ENCODE measurements around the gene CDT1.

The CDT1 gene

DNA sequence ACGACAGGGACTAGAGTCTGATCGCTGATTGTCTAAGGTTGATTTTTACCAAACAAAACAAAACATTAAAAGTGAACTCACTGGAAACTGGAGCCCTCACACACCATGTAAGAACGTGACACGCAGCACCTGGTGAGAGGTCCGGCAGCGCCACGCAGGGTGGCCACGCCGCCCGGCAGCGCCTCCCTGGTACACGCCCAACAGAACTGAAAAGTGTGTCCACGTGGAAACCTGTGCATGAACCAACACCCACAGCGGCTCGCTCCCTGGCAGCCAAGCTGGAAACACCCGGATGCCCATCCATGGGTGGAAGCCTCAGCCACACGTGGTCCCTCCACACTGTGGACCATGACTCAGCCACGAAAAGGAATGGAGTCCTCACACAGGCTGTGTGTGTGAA lies 44.1 kb downstream of the CDT1 start:
- TF ChIP-seq CTCF (conservative IDR thresholded peaks at IDR 0.05; ENCODE audit: low read depth, low read length): no peak
- no peak overlapping the region for H3K4me3 ChIP-seq (IDR thresholded peaks at IDR 0.05; ENCODE audit: insufficient read depth, low read depth, low read length)
- H3K27me3 ChIP-seq (ENCODE audit: insufficient read depth, low read depth): no peaks in the 10 kb centered on the region
- H2AFZ ChIP-seq (ENCODE audit: low read depth): no peak overlapping the region
- no peak overlapping the region for H3K4me2 ChIP-seq
- H4K20me1 ChIP-seq (ENCODE audit: insufficient read depth): no peaks in the 10 kb centered on the region
- H3K36me3 ChIP-seq (ENCODE audit: insufficient read depth): no peaks in the 10 kb centered on the region
- H3K79me2 ChIP-seq (ENCODE audit: insufficient read depth, low read depth): no peaks in the 10 kb centered on the region
- H3K9ac ChIP-seq: no peak overlapping the region
- no peaks in the 10 kb centered on the region for H3K4me1 ChIP-seq (ENCODE audit: low read depth, poor library complexity, severe bottlenecking)
- H3K27ac ChIP-seq: no peak overlapping the region

GRCh38 chr16:88848557-88848956 lies 45.0 kb downstream of the CDT1 start:
- Histone ChIP-seq H4K20me1 (ENCODE audit: insufficient read depth) (no peaks in the 10 kb centered on the region), H3K79me2 (ENCODE audit: insufficient read depth, low read depth) (no peaks in the 10 kb centered on the region), H2AFZ (ENCODE audit: low read depth) (no peak overlapping the region), H3K4me2 (no peak overlapping the region), H3K9ac (no peak overlapping the region), H3K4me1 (ENCODE audit: low read depth, poor library complexity, severe bottlenecking) (no peaks in the 10 kb centered on the region), H3K27ac (no peak overlapping the region), H3K36me3 (ENCODE audit: insufficient read depth) (no peaks in the 10 kb centered on the region), H3K4me3 (IDR thresholded peaks at IDR 0.05; ENCODE audit: insufficient read depth, low read depth, low read length) (no peak overlapping the region), H3K27me3 (ENCODE audit: insufficient read depth, low read depth) (no peaks in the 10 kb centered on the region)
- no peak for TF ChIP-seq CTCF (conservative IDR thresholded peaks at IDR 0.05; ENCODE audit: low read depth, low read length)

DNA sequence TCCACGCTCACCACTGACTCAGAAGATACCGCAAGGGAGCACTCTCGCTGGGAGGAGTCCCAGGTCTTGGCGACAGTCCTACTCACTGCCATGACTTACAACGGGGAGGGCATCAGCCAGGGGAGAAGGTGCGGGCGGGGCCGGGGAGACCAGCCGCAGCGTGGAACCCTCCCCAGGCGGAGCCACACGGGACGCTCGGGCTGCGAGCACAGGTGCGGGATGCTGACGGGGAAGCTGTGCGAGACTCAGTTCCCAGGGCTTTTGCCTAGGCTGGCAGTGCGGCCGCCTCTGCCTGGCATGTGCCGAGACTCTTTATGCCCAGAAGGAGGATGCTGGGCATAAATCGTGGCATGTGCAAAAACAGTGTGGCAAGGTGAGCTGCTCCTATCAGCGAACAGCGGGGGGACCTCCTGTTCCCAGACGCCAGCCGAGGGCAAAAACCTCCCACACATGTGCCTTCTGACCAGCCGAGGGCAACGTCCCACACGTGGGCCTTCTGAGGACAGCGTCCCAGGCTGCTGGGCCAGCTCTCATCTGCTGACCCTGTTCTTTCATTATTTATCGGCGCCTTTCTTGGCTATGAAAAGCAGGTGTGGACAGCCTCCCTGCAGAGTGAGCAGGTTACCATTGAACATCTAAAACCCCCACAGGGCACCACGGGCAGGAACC lies 47.1 kb downstream of the CDT1 start:
- Histone ChIP-seq H3K4me1 (ENCODE audit: low read depth, poor library complexity, severe bottlenecking) (no peaks in the 10 kb centered on the region), H3K79me2 (ENCODE audit: insufficient read depth, low read depth) (no peaks in the 10 kb centered on the region), H3K27ac (no peak overlapping the region), H3K27me3 (ENCODE audit: insufficient read depth, low read depth) (no peaks in the 10 kb centered on the region), H3K36me3 (ENCODE audit: insufficient read depth) (no peaks in the 10 kb centered on the region), H2AFZ (ENCODE audit: low read depth) (no peak overlapping the region), H3K9ac (no peak overlapping the region), H4K20me1 (ENCODE audit: insufficient read depth) (no peaks in the 10 kb centered on the region), H3K4me2 (no peak overlapping the region), H3K4me3 (IDR thresholded peaks at IDR 0.05; ENCODE audit: insufficient read depth, low read depth, low read length) (no peak overlapping the region)
- TF ChIP-seq CTCF (conservative IDR thresholded peaks at IDR 0.05; ENCODE audit: low read depth, low read length): no peak

- Histone ChIP-seq H3K36me3 (ENCODE audit: insufficient read depth) (no peaks in the 10 kb centered on the region), H4K20me1 (ENCODE audit: insufficient read depth) (no peaks in the 10 kb centered on the region)
Measured at GRCh38 chr16:88851616-88852015, 48.0 kb downstream of the CDT1 start.

More at GRCh38 chr16:88851616-88852015, 48.0 kb downstream of the CDT1 start:
- TF ChIP-seq CTCF (conservative IDR thresholded peaks at IDR 0.05; ENCODE audit: low read depth, low read length): no peak
- Histone ChIP-seq H3K79me2 (ENCODE audit: insufficient read depth, low read depth) (no peaks in the 10 kb centered on the region), H2AFZ (ENCODE audit: low read depth) (no peak overlapping the region), H3K4me3 (IDR thresholded peaks at IDR 0.05; ENCODE audit: insufficient read depth, low read depth, low read length) (no peak overlapping the region), H3K4me1 (ENCODE audit: low read depth, poor library complexity, severe bottlenecking) (no peaks in the 10 kb centered on the region), H3K4me2 (no peak overlapping the region), H3K27ac (no peak overlapping the region), H3K9ac (no peak overlapping the region), H3K27me3 (ENCODE audit: insufficient read depth, low read depth) (no peaks in the 10 kb centered on the region)
